PC-3 (cell line): ENCODE results near the gene RNASE13. TPM values are rescaled to one million over a fixed set of nuclear protein-coding genes. Genes with fewer than 3 reads are reported as not detected.

Experiments
- ATAC-seq: fragments of 200-7000 bp; cut with Tn5 transposase; 2 replicates; pipeline ENCODE4 v1.9.1; 2020; ENCODE audit warnings: mild to moderate bottlenecking, moderate library complexity
- BruUV-seq: library from RNA; stranded (reverse); fragments of 400-500 nt; replicated peaks from 2 replicates; lab custom pipeline; 2021; lab: Mats Ljungman, UMichigan
- CTCF ChIA-PET: fragments of 300-600 bp; sonication (Branson Sonifier 250); formaldehyde crosslinking; loops from one replicate; lab custom pipeline; 2022; ENCODE audit warnings: antibody characterized with exemption; lab: Charles Lee
- POLR2A ChIA-PET: fragments of 300-600 bp; sonication (Branson Sonifier 250); formaldehyde crosslinking; loops from one replicate; lab custom pipeline; 2022; ENCODE audit warnings: antibody characterized with exemption; ENCODE audit not compliant: unreplicated experiment; lab: Charles Lee
- DNase-seq: peaks from one replicate; pipeline ENCODE4 v3.0.0-alpha.2; 2015
- H2AFZ ChIP-seq: fragments of 300-600 bp; sonication (generic); 2 replicates; pipeline ENCODE4 v1.6.0; 2016; ENCODE audit warnings: antibody characterized with exemption, low read length
- H3F3A ChIP-seq: fragments of 300-600 bp; sonication (generic); one replicate; pipeline ENCODE4 v1.6.0; 2017; ENCODE audit warnings: antibody characterized with exemption, low read length, control low read depth, mild to moderate bottlenecking; ENCODE audit not compliant: unreplicated experiment
- H3K27ac ChIP-seq: fragments of 300-600 bp; sonication (generic); 2 replicates; pipeline ENCODE4 v1.5.1; 2016; ENCODE audit warnings: mild to moderate bottlenecking, low read length
- H3K27me3 ChIP-seq: fragments of 300-600 bp; sonication (generic); 2 replicates; pipeline ENCODE4 v1.6.1; 2016; ENCODE audit warnings: low read length, mixed read lengths
- H3K36me3 ChIP-seq: fragments of 300-600 bp; sonication (generic); 2 replicates; pipeline ENCODE4 v1.6.1; 2016; ENCODE audit warnings: low read depth, mixed run types, low read length, mixed read lengths
- H3K4me1 ChIP-seq: fragments of 300-600 bp; sonication (generic); 2 replicates; pipeline ENCODE4 v1.5.1; 2016; ENCODE audit warnings: low read length; ENCODE audit not compliant: insufficient read depth
- H3K4me2 ChIP-seq: fragments of 300-600 bp; sonication (generic); 2 replicates; pipeline ENCODE4 v1.6.0; 2016; ENCODE audit warnings: low read length
- H3K4me3 ChIP-seq: fragments of 300-600 bp; sonication (generic); 2 replicates; pipeline ENCODE4 v1.5.1; 2016; ENCODE audit warnings: mild to moderate bottlenecking, low read length, mixed read lengths
- H3K79me2 ChIP-seq: fragments of 300-600 bp; sonication (generic); 2 replicates; pipeline ENCODE4 v1.6.1; 2017; ENCODE audit warnings: low read length, mixed read lengths
- H3K9ac ChIP-seq: fragments of 300-600 bp; sonication (generic); 2 replicates; pipeline ENCODE4 v1.6.0; 2016; ENCODE audit warnings: mild to moderate bottlenecking, low read length
- H3K9me2 ChIP-seq: fragments of 300-600 bp; sonication (generic); replicated peaks from 2 replicates; pipeline ENCODE4 v1.6.1; 2016; ENCODE audit warnings: mixed run types, low read length, mixed read lengths
- H3K9me3 ChIP-seq: fragments of 300-600 bp; sonication (generic); 2 replicates; pipeline ENCODE4 v1.6.1; 2016; ENCODE audit warnings: low read length, mixed read lengths
- H4K20me1 ChIP-seq: fragments of 300-600 bp; sonication (generic); 2 replicates; pipeline ENCODE4 v1.6.1; 2016; ENCODE audit warnings: low read length, mixed read lengths
- CTCF ChIP-seq: fragments of 300-600 bp; sonication (generic); conservative IDR thresholded peaks from 2 replicates; pipeline ENCODE4 v1.5.1; 2017; ENCODE audit warnings: antibody characterized with exemption, low read depth, mild to moderate bottlenecking, low read length
- EZH2 ChIP-seq: fragments of 300-600 bp; sonication (generic); IDR thresholded peaks from one replicate; pipeline ENCODE4 v1.6.1; 2017; ENCODE audit warnings: antibody characterized with exemption, mild to moderate bottlenecking, low read length; ENCODE audit not compliant: unreplicated experiment
- EZH2phosphoT487 ChIP-seq: fragments of 300-600 bp; sonication (generic); IDR thresholded peaks from 2 replicates; pipeline ENCODE4 v1.6.1; 2018; ENCODE audit warnings: mild to moderate bottlenecking, antibody characterized with exemption, low read length, borderline replicate concordance
- intact Hi-C: fragments of 100-400 bp; cut with micrococcal nuclease; formaldehyde crosslinking; loops from 2 replicates; pipeline ENCODE4 v1.9.0; 2023
- total RNA-seq: library from RNA; depleted of rRNA; stranded (reverse); fragments of >200 nt; gene quantifications from 2 replicates; pipeline ENCODE4 v1.2.3, GENCODE V29; 2014

The RNASE13 gene
- total RNA-seq, 1 experiment from 2014 or later: not detected

- H4K20me1 ChIP-seq: no peaks in the 10 kb centered on the region
- no peaks in the 10 kb centered on the region for H3K9me2 ChIP-seq
- BruUV-seq: no TSS peak
- H2AFZ ChIP-seq: no peak overlapping the region
- no peaks in the 10 kb centered on the region for H3K79me2 ChIP-seq
- H3K4me2 ChIP-seq: no peak overlapping the region
- no peak for DNase-seq
- ATAC-seq: no peak
- H3K27ac ChIP-seq: no peak overlapping the region
- no peaks in the 10 kb centered on the region for H3K4me1 ChIP-seq
- TF ChIP-seq EZH2phosphoT487: no peak
- ChIA-PET CTCF (no interaction called here), POLR2A (no interaction called here)
- intact Hi-C loops: no loop called here
- H3K9ac ChIP-seq: no peak overlapping the region
- H3F3A ChIP-seq: no peaks in the 10 kb centered on the region
- H3K27me3 ChIP-seq: peaks cover 18% of the 10 kb centered on the region
- no peaks in the 10 kb centered on the region for H3K9me3 ChIP-seq
- no peaks in the 10 kb centered on the region for H3K36me3 ChIP-seq
- H3K4me3 ChIP-seq: no peak overlapping the region
These were observed 21.0 kb upstream of the RNASE13 start for GRCh38 chr14:21055432-21056117.

GRCh38 chr14:21054768-21055145 is 20.1 kb upstream of the RNASE13 start:
- intact Hi-C loops: no loop called here
- ChIA-PET POLR2A (no interaction called here), CTCF (no interaction called here)
- no peak overlapping the region for H3K4me3 ChIP-seq
- no peaks in the 10 kb centered on the region for H3K9me3 ChIP-seq
- H3K9me2 ChIP-seq: no peaks in the 10 kb centered on the region
- H3K27ac ChIP-seq: no peak overlapping the region
- no peaks in the 10 kb centered on the region for H4K20me1 ChIP-seq
- no peaks in the 10 kb centered on the region for H3K36me3 ChIP-seq
- H3K27me3 ChIP-seq: peaks cover 21% of the 10 kb centered on the region
- ATAC-seq (no peak), DNase-seq (no peak)
- no peak overlapping the region for H3K4me2 ChIP-seq
- TF ChIP-seq CTCF (no peak), EZH2phosphoT487 (no peak), EZH2 (no peak)
- BruUV-seq: no TSS peak
- no peak overlapping the region for H3K9ac ChIP-seq
- H3K4me1 ChIP-seq: no peaks in the 10 kb centered on the region
- no peaks in the 10 kb centered on the region for H3K79me2 ChIP-seq
- H3F3A ChIP-seq: no peaks in the 10 kb centered on the region
- no peak overlapping the region for H2AFZ ChIP-seq

GRCh38 chr14:21054123-21054767 is 19.6 kb upstream of the RNASE13 start:
- intact Hi-C loops: no loop called here
- no peak overlapping the region for H3K4me2 ChIP-seq
- POLR2A ChIA-PET: no interaction called here
- H3K27ac ChIP-seq: no peak overlapping the region
- no peaks in the 10 kb centered on the region for H3K9me2 ChIP-seq
- H3F3A ChIP-seq: no peaks in the 10 kb centered on the region
- TF ChIP-seq CTCF (no peak), EZH2phosphoT487 (no peak)
- H4K20me1 ChIP-seq: no peaks in the 10 kb centered on the region
- no peak overlapping the region for H3K4me3 ChIP-seq
- ATAC-seq (no peak), DNase-seq (no peak)
- H3K4me1 ChIP-seq: no peaks in the 10 kb centered on the region
- no peak overlapping the region for H3K9ac ChIP-seq
- no peaks in the 10 kb centered on the region for H3K36me3 ChIP-seq
- no peaks in the 10 kb centered on the region for H3K9me3 ChIP-seq
- CTCF ChIA-PET: no interaction called here
- H2AFZ ChIP-seq: no peak overlapping the region
- peaks cover 24% of the 10 kb centered on the region for H3K27me3 ChIP-seq
- H3K79me2 ChIP-seq: no peaks in the 10 kb centered on the region
- no TSS peak for BruUV-seq
